Measurements from ENCODE around the gene IGFL4.

- TF ChIP-seq ZNF331 (CRISPR knock-in tag; IDR thresholded peaks at IDR 0.05): no peak
- TF ChIP-seq RELA (CRISPR knock-in tag; IDR thresholded peaks at IDR 0.05): no peak
- TF ChIP-seq, protein P1, sequence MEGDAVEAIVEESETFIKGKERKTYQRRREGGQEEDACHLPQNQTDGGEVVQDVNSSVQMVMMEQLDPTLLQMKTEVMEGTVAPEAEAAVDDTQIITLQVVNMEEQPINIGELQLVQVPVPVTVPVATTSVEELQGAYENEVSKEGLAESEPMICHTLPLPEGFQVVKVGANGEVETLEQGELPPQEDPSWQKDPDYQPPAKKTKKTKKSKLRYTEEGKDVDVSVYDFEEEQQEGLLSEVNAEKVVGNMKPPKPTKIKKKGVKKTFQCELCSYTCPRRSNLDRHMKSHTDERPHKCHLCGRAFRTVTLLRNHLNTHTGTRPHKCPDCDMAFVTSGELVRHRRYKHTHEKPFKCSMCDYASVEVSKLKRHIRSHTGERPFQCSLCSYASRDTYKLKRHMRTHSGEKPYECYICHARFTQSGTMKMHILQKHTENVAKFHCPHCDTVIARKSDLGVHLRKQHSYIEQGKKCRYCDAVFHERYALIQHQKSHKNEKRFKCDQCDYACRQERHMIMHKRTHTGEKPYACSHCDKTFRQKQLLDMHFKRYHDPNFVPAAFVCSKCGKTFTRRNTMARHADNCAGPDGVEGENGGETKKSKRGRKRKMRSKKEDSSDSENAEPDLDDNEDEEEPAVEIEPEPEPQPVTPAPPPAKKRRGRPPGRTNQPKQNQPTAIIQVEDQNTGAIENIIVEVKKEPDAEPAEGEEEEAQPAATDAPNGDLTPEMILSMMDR (CRISPR knock-in tag; IDR thresholded peaks at IDR 0.05): no peak
- TF ChIP-seq ZNF263 (CRISPR knock-in tag; IDR thresholded peaks at IDR 0.05): no peak
- TF ChIP-seq TRIM24 (CRISPR knock-in tag; IDR thresholded peaks at IDR 0.05): no peak
- no peak for TF ChIP-seq TFE3 (CRISPR knock-in tag; IDR thresholded peaks at IDR 0.05)
- TF ChIP-seq, protein P2, sequence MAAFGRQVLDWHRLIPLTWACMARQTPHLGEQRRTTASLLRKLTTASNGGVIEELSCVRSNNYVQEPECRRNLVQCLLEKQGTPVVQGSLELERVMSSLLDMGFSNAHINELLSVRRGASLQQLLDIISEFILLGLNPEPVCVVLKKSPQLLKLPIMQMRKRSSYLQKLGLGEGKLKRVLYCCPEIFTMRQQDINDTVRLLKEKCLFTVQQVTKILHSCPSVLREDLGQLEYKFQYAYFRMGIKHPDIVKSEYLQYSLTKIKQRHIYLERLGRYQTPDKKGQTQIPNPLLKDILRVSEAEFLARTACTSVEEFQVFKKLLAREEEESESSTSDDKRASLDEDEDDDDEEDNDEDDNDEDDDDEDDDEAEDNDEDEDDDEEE (CRISPR knock-in tag; IDR thresholded peaks at IDR 0.05): no peak
- TF ChIP-seq ZMYM4 (CRISPR knock-in tag; IDR thresholded peaks at IDR 0.05): no peak
- no peak for TF ChIP-seq SIN3A (IDR thresholded peaks at IDR 0.05; ENCODE audit: borderline replicate concordance, low read depth, low read length)
- no peak for TF ChIP-seq TGIF2 (CRISPR knock-in tag; IDR thresholded peaks at IDR 0.05)
- TF ChIP-seq, protein P3, sequence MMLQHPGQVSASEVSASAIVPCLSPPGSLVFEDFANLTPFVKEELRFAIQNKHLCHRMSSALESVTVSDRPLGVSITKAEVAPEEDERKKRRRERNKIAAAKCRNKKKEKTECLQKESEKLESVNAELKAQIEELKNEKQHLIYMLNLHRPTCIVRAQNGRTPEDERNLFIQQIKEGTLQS (CRISPR knock-in tag; IDR thresholded peaks at IDR 0.05): no peak
- TF ChIP-seq SRF (IDR thresholded peaks at IDR 0.05; ENCODE audit: low read depth, low read length): no peak
Observed at GRCh38 chr19:46080561-46080960, 39.8 kb upstream of the IGFL4 start.
